ENCODE data around the gene TRPM3.

DNA sequence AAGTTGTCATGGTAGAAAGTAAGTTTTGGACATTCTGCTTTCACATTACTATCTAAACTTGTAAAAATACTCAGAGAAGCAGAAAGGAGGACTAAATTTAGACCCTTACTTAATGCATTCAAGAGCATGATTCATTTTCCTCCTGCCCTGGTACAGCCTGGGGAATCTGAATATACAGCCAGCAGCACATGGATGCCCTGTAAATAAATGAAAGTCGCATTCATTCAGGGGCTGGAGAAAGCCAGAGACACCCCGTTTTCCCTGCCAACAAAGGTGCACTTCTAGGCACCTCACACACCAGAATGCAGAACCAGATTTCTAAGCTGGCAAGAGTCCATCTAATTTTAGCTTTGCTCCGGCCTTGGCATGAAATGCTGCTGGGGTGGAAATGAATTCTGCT lies 534.2 kb downstream of the TRPM3 start:
- TF ChIP-seq, protein P1, sequence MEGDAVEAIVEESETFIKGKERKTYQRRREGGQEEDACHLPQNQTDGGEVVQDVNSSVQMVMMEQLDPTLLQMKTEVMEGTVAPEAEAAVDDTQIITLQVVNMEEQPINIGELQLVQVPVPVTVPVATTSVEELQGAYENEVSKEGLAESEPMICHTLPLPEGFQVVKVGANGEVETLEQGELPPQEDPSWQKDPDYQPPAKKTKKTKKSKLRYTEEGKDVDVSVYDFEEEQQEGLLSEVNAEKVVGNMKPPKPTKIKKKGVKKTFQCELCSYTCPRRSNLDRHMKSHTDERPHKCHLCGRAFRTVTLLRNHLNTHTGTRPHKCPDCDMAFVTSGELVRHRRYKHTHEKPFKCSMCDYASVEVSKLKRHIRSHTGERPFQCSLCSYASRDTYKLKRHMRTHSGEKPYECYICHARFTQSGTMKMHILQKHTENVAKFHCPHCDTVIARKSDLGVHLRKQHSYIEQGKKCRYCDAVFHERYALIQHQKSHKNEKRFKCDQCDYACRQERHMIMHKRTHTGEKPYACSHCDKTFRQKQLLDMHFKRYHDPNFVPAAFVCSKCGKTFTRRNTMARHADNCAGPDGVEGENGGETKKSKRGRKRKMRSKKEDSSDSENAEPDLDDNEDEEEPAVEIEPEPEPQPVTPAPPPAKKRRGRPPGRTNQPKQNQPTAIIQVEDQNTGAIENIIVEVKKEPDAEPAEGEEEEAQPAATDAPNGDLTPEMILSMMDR (IDR thresholded peaks at IDR 0.05): peak in 1 of 4 experiments; percentile 15
- TF ChIP-seq POLR2A (IDR thresholded peaks at IDR 0.05): no peak
